Liver (tissue), 9 donors: ENCODE results near the gene ETFDH. TPM values are rescaled to one million over a fixed set of nuclear protein-coding genes. Genes with fewer than 3 reads are reported as not detected.

Experiments used
- DNase-seq: peaks from one replicate; pipeline ENCODE4 v3.0.0-alpha.2; 2017; ENCODE audit warnings: low spot score
- H3K27ac ChIP-seq, 2 donors: one replicate each; pipeline ENCODE4 v1.7.0; 2013; ENCODE audit warnings: inconsistent platforms in 2 of 2, low read length in 2 of 2, control low read depth in 1 of 2, low read depth in 1 of 2, mild to moderate bottlenecking in 1 of 2
- H3K27me3 ChIP-seq, 4 donors: one replicate each; pipeline versions ENCODE4 v1.6.1 to v1.7.0; 2013; ENCODE audit warnings: low read length in 3 of 4, inconsistent platforms in 1 of 4, mild to moderate bottlenecking in 1 of 4, moderate library complexity in 1 of 4; ENCODE audit not compliant: control insufficient read depth in 4 of 4, insufficient read depth in 4 of 4
- H3K36me3 ChIP-seq, 4 donors: one replicate each; pipeline versions ENCODE4 v1.6.1 to v1.7.0; 2013; ENCODE audit warnings: low read length in 3 of 4, mild to moderate bottlenecking in 3 of 4, low read depth in 1 of 4, moderate library complexity in 1 of 4; ENCODE audit not compliant: control insufficient read depth in 4 of 4, insufficient read depth in 3 of 4
- H3K4me1 ChIP-seq, 4 donors: one replicate each; pipeline versions ENCODE4 v1.6.1 to v1.7.0; 2013; ENCODE audit warnings: low read length in 3 of 4, mild to moderate bottlenecking in 3 of 4, moderate library complexity in 1 of 4; ENCODE audit not compliant: control insufficient read depth in 4 of 4, insufficient read depth in 4 of 4
- H3K4me3 ChIP-seq, 3 donors: one replicate each; pipeline versions ENCODE4 v1.6.1 to v1.7.0; 2013; ENCODE audit warnings: low read length in 3 of 3, control low read depth in 1 of 3, low read depth in 1 of 3, mild to moderate bottlenecking in 1 of 3
- H3K9ac ChIP-seq, 2 donors: one replicate each; pipeline ENCODE4 v1.7.0; 2013; ENCODE audit warnings: low read length in 2 of 2, mild to moderate bottlenecking in 2 of 2, moderate library complexity in 2 of 2, control low read depth in 1 of 2, low read depth in 1 of 2
- H3K9me3 ChIP-seq, 4 donors: one replicate each; pipeline versions ENCODE4 v1.6.1 to v1.7.0; 2013; ENCODE audit warnings: low read length in 3 of 4; ENCODE audit not compliant: control insufficient read depth in 4 of 4
- CTCF ChIP-seq: fragments of 150-350 bp; IDR thresholded peaks from 2 replicates; pipeline ENCODE4 v1.5.1; 2017; ENCODE audit warnings: improper control_type of control experiment, low read depth, low read length; ENCODE audit not compliant: missing input control
- FOXA1 ChIP-seq: IDR thresholded peaks from 2 replicates; pipeline ENCODE4 v1.6.1; 2016; ENCODE audit warnings: antibody characterized with exemption
- FOXA2 ChIP-seq: IDR thresholded peaks from 2 replicates; pipeline ENCODE4 v1.6.1; 2016; ENCODE audit warnings: antibody characterized with exemption
- HNF4A ChIP-seq, 2 donors: conservative IDR thresholded peaks; 2 replicates each; pipeline ENCODE4 v1.6.1; 2016; ENCODE audit warnings: antibody characterized with exemption in 2 of 2, mild to moderate bottlenecking in 2 of 2
- HNF4G ChIP-seq: IDR thresholded peaks from 2 replicates; pipeline ENCODE4 v1.6.1; 2016; ENCODE audit warnings: antibody characterized with exemption
- MAX ChIP-seq: IDR thresholded peaks from 2 replicates; pipeline ENCODE4 v1.6.1; 2016; ENCODE audit warnings: antibody characterized with exemption
- RAD21 ChIP-seq, 2 donors: IDR thresholded peaks; 2 replicates each; pipeline ENCODE4 v1.6.1; 2016; ENCODE audit warnings: antibody characterized with exemption in 2 of 2, mild to moderate bottlenecking in 2 of 2
- REST ChIP-seq: IDR thresholded peaks from 2 replicates; pipeline ENCODE4 v1.6.1; 2016; ENCODE audit warnings: antibody characterized with exemption, mild to moderate bottlenecking
- TAF1 ChIP-seq: conservative IDR thresholded peaks from 2 replicates; pipeline ENCODE4 v1.6.1; 2016; ENCODE audit warnings: antibody characterized with exemption, mild to moderate bottlenecking
- ZBTB33 ChIP-seq: IDR thresholded peaks from 2 replicates; pipeline ENCODE4 v1.6.1; 2016; ENCODE audit warnings: antibody characterized with exemption
- WGBS: extraction: QIAGEN DNeasy Blood & Tissue Kit; methylation state at CpG from one replicate; pipeline ENCODE4 v1.1.7; 2013; 5-methylcytosine and 5-hydroxymethylcytosine counted together
- polyA plus RNA-seq, 2 donors: library from polyadenylated mRNA; stranded (reverse) in 1 of 2; unstranded in 1 of 2; fragments of 200-250 nt in 1 of 2; fragments of >200 nt in 1 of 2; fragmentation: Nextera tagmentation in 1 of 2; extraction: Ambion mirVana in 1 of 2; gene quantifications; one replicate each; pipeline versions ENCODE4 v1.2.1 to v1.2.3, GENCODE V29; 2013 to 2015
- total RNA-seq, 2 donors: library from RNA; depleted of rRNA; stranded (reverse); fragments of >200 nt; gene quantifications; one replicate each; pipeline ENCODE4 v1.2.3, GENCODE V29; 2014
- donor health status: healthy.
- donor health status: healthy.
- donor health status: healthy.
- donor health status: healthy.
- donor health status: healthy.

ETFDH gene
- total and polyA plus RNA-seq, 4 donors = 40.7 to 151 (median 117) TPM

- Histone ChIP-seq H3K9ac (no peak overlapping the region), H3K9me3 (no peaks in the 10 kb centered on the region), H3K4me1 (no peaks in the 10 kb centered on the region), H3K27me3 (no peaks in the 10 kb centered on the region), H3K4me3 (no peak overlapping the region), H3K27ac (no peak overlapping the region), H3K36me3 (no peaks in the 10 kb centered on the region)
- no peak for DNase-seq
- TF ChIP-seq RAD21 (IDR thresholded peaks at IDR 0.05) (peak; percentile 87 to 93), CTCF (peak; percentile 77), REST (no peak)
- 19% methylated on average over 3 of the region's 3 CpGs for WGBS
Measured at GRCh38 chr4:158624889-158625478, 47.1 kb upstream of the ETFDH start.

GRCh38 chr4:158625544-158625943 is 46.6 kb upstream of the ETFDH start:
- H3K27ac ChIP-seq = no peak overlapping the region
- TF ChIP-seq TAF1 (no peak), MAX (no peak), ZBTB33 (no peak), FOXA2 (no peak), HNF4A (conservative IDR thresholded peaks at IDR 0.05) (no peak), HNF4G (no peak), FOXA1 (no peak), REST (no peak)
- no peaks in the 10 kb centered on the region for H3K36me3 ChIP-seq
- H3K4me1 ChIP-seq = no peaks in the 10 kb centered on the region
- no peak for DNase-seq
- 69% methylated on average over 2 of the region's 2 CpGs for WGBS
- H3K9me3 ChIP-seq = no peaks in the 10 kb centered on the region
- no peak overlapping the region for H3K4me3 ChIP-seq
- no peaks in the 10 kb centered on the region for H3K27me3 ChIP-seq
- H3K9ac ChIP-seq = no peak overlapping the region
